Left ventricle myocardium inferior (tissue), 1 donor: Measurements from ENCODE around the gene OPN1MW. TPM values are rescaled to one million over a fixed set of nuclear protein-coding genes. Genes with fewer than 3 reads are reported as not detected.
"Not testable (repeated sequence)": the region's sequence is repeated elsewhere in the genome, so short reads cannot be mapped to it uniquely, and the experiment has no call there.

ENCODE experiments used
- DNase-seq: peaks from one replicate; pipeline ENCODE4 v3.0.0-alpha.2; 2020
- H3K27ac ChIP-seq: fragments of 200-600 bp; replicated peaks from 2 replicates; pipeline ENCODE4 v1.8.0; 2021
- H3K27me3 ChIP-seq: fragments of 200-600 bp; 2 replicates; pipeline ENCODE4 v1.8.0; 2021; ENCODE audit warnings: low read depth
- H3K36me3 ChIP-seq: fragments of 200-600 bp; 2 replicates; pipeline ENCODE4 v1.8.0; 2021
- H3K4me1 ChIP-seq: fragments of 200-600 bp; 2 replicates; pipeline ENCODE4 v1.8.0; 2021
- H3K4me3 ChIP-seq: fragments of 200-600 bp; 2 replicates; pipeline ENCODE4 v1.8.0; 2021; ENCODE audit warnings: mild to moderate bottlenecking, moderate library complexity
- H3K9me3 ChIP-seq: fragments of 200-600 bp; replicated peaks from 2 replicates; pipeline ENCODE4 v1.8.0; 2021
- intact Hi-C: fragments of 100-400 bp; cut with micrococcal nuclease; formaldehyde crosslinking; loops from one replicate; pipeline ENCODE4 v1.11.0; 2022
- long read RNA-seq: library from polyadenylated mRNA; unstranded; transcript quantifications from one replicate; pipeline ENCODE4 v2.0.0, GENCODE V29; 2021
- total RNA-seq: library from RNA; stranded (reverse); fragmentation: NEBNext Ultra II Directional; extraction: Animal tissue kit (Norgen Biotek cat#: 25700); gene quantifications from one replicate; pipeline ENCODE4 v1.2.1, GENCODE V29; 2021
- TF ChIP-seq, protein P1 (sequence below): fragments of 200-600 bp; IDR thresholded peaks from 2 replicates; pipeline ENCODE4 v1.8.0; 2021; ENCODE audit warnings: antibody characterized with exemption, mild to moderate bottlenecking, borderline replicate concordance
- donor health status: DM: no; HTN: yes; CAD: no; lungs with severe emphysema.

Gene OPN1MW
- total RNA-seq, result not detected
- long read RNA-seq, result 0 reads

DNA sequence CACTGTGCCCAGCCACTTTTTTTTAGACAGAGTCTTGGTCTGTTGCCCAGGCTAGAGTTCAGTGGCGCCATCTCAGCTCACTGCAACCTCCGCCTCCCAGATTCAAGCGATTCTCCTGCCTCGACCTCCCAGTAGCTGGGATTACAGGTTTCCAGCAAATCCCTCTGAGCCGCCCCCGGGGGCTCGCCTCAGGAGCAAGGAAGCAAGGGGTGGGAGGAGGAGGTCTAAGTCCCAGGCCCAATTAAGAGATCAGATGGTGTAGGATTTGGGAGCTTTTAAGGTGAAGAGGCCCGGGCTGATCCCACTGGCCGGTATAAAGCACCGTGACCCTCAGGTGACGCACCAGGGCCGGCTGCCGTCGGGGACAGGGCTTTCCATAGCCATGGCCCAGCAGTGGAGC is at the start of gene OPN1MW:
Gene OPN1MW (plus strand): TSS at position 301 of the 400 bp plus-strand sequence. CDS start 82 bp downstream, at position 383.
- H3K27ac ChIP-seq, H3K4me1 ChIP-seq, H3K9me3 ChIP-seq, DNase-seq, intact Hi-C loops, H3K4me3 ChIP-seq, H3K36me3 ChIP-seq, H3K27me3 ChIP-seq: not testable (repeated sequence)

DNA sequence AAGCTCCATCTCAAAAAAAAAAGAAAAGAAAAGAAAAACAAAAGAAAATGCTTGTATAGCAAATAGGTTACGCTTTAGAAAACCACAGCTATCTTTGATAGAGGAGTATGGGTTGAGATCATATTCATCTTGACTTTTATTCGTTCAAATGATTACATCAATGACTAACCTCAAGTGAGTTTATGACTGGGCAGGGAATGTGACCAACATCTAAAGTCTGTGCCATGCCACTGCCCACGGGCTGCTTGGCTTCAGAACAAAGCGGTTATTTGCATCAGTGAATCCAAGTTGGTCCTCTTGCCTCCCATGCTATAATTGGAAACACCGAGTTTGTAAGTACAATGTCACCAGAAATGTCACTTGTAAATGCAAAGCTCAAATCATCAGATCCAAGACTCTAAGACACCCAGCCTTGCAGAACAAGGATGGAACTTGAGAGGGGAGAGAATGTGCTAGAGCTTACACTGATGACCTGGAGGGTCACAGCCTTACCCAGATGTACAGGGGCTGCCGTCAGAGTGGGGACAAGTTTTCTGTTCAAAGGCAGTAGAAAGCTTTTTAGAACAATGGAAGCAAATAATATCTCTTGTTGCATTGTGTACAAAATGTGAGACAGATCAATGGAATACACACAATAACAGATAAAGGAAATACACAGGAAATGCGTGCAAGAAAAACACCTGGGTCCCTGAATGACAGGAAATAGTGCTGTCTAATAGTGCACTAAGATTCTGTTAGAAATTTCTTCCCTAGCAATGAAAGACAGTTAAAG is 46.8 kb upstream of the OPN1MW start:
- H3K27me3 ChIP-seq, result no peaks in the 10 kb centered on the region
- H3K27ac ChIP-seq, result no peak overlapping the region
- peaks cover 10% of the 10 kb centered on the region for H3K4me1 ChIP-seq
- no peaks in the 10 kb centered on the region for H3K36me3 ChIP-seq
- no peak overlapping the region for H3K4me3 ChIP-seq
- no peak for DNase-seq
- H3K9me3 ChIP-seq, result no peaks in the 10 kb centered on the region
- intact Hi-C loops, result no loop called here
- TF ChIP-seq, protein P1, sequence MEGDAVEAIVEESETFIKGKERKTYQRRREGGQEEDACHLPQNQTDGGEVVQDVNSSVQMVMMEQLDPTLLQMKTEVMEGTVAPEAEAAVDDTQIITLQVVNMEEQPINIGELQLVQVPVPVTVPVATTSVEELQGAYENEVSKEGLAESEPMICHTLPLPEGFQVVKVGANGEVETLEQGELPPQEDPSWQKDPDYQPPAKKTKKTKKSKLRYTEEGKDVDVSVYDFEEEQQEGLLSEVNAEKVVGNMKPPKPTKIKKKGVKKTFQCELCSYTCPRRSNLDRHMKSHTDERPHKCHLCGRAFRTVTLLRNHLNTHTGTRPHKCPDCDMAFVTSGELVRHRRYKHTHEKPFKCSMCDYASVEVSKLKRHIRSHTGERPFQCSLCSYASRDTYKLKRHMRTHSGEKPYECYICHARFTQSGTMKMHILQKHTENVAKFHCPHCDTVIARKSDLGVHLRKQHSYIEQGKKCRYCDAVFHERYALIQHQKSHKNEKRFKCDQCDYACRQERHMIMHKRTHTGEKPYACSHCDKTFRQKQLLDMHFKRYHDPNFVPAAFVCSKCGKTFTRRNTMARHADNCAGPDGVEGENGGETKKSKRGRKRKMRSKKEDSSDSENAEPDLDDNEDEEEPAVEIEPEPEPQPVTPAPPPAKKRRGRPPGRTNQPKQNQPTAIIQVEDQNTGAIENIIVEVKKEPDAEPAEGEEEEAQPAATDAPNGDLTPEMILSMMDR, result no peak

DNA sequence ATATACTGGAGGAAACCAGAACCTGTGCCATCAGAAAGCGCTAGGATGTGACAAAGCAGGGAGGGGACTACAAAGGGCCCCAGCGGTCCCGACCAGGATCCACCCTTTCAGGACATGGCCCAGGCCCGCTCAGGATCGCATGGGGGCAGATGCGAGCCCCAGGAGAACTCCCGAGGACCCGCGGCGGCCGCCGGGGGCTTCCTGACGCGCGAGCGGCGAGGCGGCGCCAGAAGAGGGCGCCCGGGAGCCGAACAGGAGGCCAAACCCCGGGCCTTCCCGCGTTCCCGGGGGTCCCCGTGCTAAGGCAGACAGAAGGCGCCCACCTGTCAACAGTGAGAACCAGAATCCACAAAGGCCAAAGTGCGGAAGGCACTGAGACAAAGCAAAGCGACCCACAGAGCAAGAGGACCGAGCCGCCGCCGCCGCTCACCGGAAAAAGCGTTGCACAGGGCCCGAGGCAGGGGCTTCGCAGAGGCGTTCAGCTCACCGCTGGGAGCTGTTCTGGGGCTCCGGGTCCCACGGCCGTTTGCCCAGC is 45.7 kb upstream of the OPN1MW start:
- intact Hi-C loops, result no loop called here
- Histone ChIP-seq H3K4me1 (peaks cover 10% of the 10 kb centered on the region), H3K27me3 (no peaks in the 10 kb centered on the region), H3K36me3 (no peaks in the 10 kb centered on the region), H3K4me3 (peak overlapping the region; percentile 58), H3K9me3 (no peaks in the 10 kb centered on the region), H3K27ac (peak overlapping the region; percentile 51)
- TF ChIP-seq, protein P1, result peak; percentile 81
- DNase-seq, result peak; percentile 64

- Histone ChIP-seq H3K9me3 (no peaks in the 10 kb centered on the region), H3K36me3 (no peaks in the 10 kb centered on the region), H3K4me3 (no peak overlapping the region), H3K27me3 (no peaks in the 10 kb centered on the region), H3K4me1 (peaks cover 10% of the 10 kb centered on the region), H3K27ac (no peak overlapping the region)
- TF ChIP-seq, protein P1, result no peak
- DNase-seq, result no peak
- intact Hi-C loops, result no loop called here
Observed at GRCh38 chrX:154138857-154139256, 43.5 kb upstream of the OPN1MW start.

GRCh38 chrX:154140206-154140605 is 42.2 kb upstream of the OPN1MW start:
- Histone ChIP-seq H3K9me3 (no peaks in the 10 kb centered on the region), H3K27ac (no peak overlapping the region), H3K4me3 (no peak overlapping the region), H3K36me3 (no peaks in the 10 kb centered on the region), H3K27me3 (no peaks in the 10 kb centered on the region), H3K4me1 (peaks cover 10% of the 10 kb centered on the region)
- no peak for DNase-seq
- intact Hi-C loops, result no loop called here
- TF ChIP-seq, protein P1, result no peak

- intact Hi-C loops, result no loop called here
- H3K27me3 ChIP-seq, result no peaks in the 10 kb centered on the region
- peaks cover 8% of the 10 kb centered on the region for H3K4me1 ChIP-seq
- H3K27ac ChIP-seq, result no peak overlapping the region
- no peak for DNase-seq
- H3K9me3 ChIP-seq, result no peaks in the 10 kb centered on the region
- TF ChIP-seq, protein P1, result no peak
- no peaks in the 10 kb centered on the region for H3K36me3 ChIP-seq
- H3K4me3 ChIP-seq, result no peak overlapping the region
Observed at GRCh38 chrX:154140742-154141141, 41.7 kb upstream of the OPN1MW start.
